ENCODE results near the gene GFOD2. TPM values are rescaled to one million over a fixed set of nuclear protein-coding genes. Genes with fewer than 3 reads are reported as not detected.

The GFOD2 gene
- polyA plus RNA-seq, 3 donors, result 3.7 to 9.4 (median 3.8) TPM

- Histone ChIP-seq H3K9me3 (replicated peaks in 1 of 2; ENCODE audit: control insufficient read depth in 1 of 2, insufficient read depth in 1 of 2, low read length in 2 of 2) (no peaks in the 10 kb centered on the region), H3K79me2 (ENCODE audit: insufficient read depth, low read length) (no peaks in the 10 kb centered on the region), H3K27me3 (ENCODE audit: control insufficient read depth in 2 of 2, insufficient read depth in 2 of 2, low read length in 2 of 2) (no peaks in the 10 kb centered on the region), H3K4me3 (replicated peaks in 1 of 3; ENCODE audit: low read depth in 2 of 3, low read length in 3 of 3) (peak overlapping the region in 2 of 3 experiments; percentile 62 to 96), H3K9ac (ENCODE audit: insufficient read depth, low read length, poor library complexity, severe bottlenecking) (no peak overlapping the region), H3K36me3 (replicated peaks in 1 of 2; ENCODE audit: control insufficient read depth in 1 of 2, insufficient read depth in 2 of 2, low read length in 2 of 2) (no peaks in the 10 kb centered on the region), H3K4me1 (ENCODE audit: control insufficient read depth in 1 of 2, insufficient read depth in 2 of 2, low read length in 2 of 2) (peaks cover 34 to 43% of the 10 kb centered on the region in 2 donors), H4K20me1 (ENCODE audit: insufficient read depth, low read length) (no peaks in the 10 kb centered on the region), H2AFZ (ENCODE audit: insufficient read depth, low read depth, low read length, poor library complexity, severe bottlenecking) (peak overlapping the region; percentile 100), H3K4me2 (replicated peaks; ENCODE audit: extremely low read depth, low read length, poor library complexity, severe bottlenecking) (peak overlapping the region; percentile 98), H3K27ac (ENCODE audit: low read depth in 1 of 2, low read length in 2 of 2) (peak overlapping the region; percentile 65 to 83)
- peaks cover 5 to 7% of the 10 kb centered on the region in 2 donors for H3K36me3 Mint-ChIP-seq
- peaks cover 0 to 2% (median 0%) of the 10 kb centered on the region in 7 donors for H3K9me3 Mint-ChIP-seq
- DNase-seq, result peak; percentile 85 to 87 (median 86)
- H3K4me3 Mint-ChIP-seq, result peak overlapping the region; percentile 88 to 96
- 16% methylated on average over 16 of the region's 18 CpGs for WGBS (ENCODE audit: insufficient coverage)
- H3K4me1 Mint-ChIP-seq, result peaks cover 35% of the 10 kb centered on the region
- peak overlapping the region in 5 of 7 donors; percentile 91 to 94 (median 91) for H3K27ac Mint-ChIP-seq
- intact Hi-C loops (cut with micrococcal nuclease), result loop anchor here (2.0 to 10.0 kb wide), 9 partner anchors 49 to 417 kb away; partner anchors contain the start of genes RANBP10 (in 2 of the 2), TSNAXIP1 (in 2 of the 2), CENPT (in 1 of the 2) and CTCF (in 1 of the 2)
- TF ChIP-seq CTCF (IDR thresholded peaks at IDR 0.05), result peak; percentile 89
- H3K27me3 Mint-ChIP-seq (ENCODE audit: low read depth in 3 of 3), result peaks cover 0 to 2% (median 0%) of the 10 kb centered on the region in 3 donors
Observed at GRCh38 chr16:67667817-67668494, 51.2 kb downstream of the GFOD2 start.

GRCh38 chr16:67667453-67667816, 51.7 kb downstream of the GFOD2 start:
- H3K4me2 ChIP-seq (replicated peaks; ENCODE audit: extremely low read depth, low read length, poor library complexity, severe bottlenecking), result peak overlapping the region; percentile 98

More at GRCh38 chr16:67667453-67667816, 51.7 kb downstream of the GFOD2 start:
- H4K20me1 ChIP-seq (ENCODE audit: insufficient read depth, low read length), result no peaks in the 10 kb centered on the region
- H3K9me3 ChIP-seq (replicated peaks in 1 of 2; ENCODE audit: control insufficient read depth in 1 of 2, insufficient read depth in 1 of 2, low read length in 2 of 2), result no peaks in the 10 kb centered on the region
- H2AFZ ChIP-seq (ENCODE audit: insufficient read depth, low read depth, low read length, poor library complexity, severe bottlenecking), result peak overlapping the region; percentile 100
- H3K36me3 ChIP-seq (replicated peaks in 1 of 2; ENCODE audit: control insufficient read depth in 1 of 2, insufficient read depth in 2 of 2, low read length in 2 of 2), result no peaks in the 10 kb centered on the region
- no peak for DNase-seq
- Mint-ChIP-seq H3K36me3 (peaks cover 5 to 8% of the 10 kb centered on the region in 2 donors), H3K27ac (peak overlapping the region; percentile 87 to 94 (median 91)), H3K4me1 (peaks cover 30% of the 10 kb centered on the region), H3K9me3 (peaks cover 0 to 2% (median 0%) of the 10 kb centered on the region in 7 donors), H3K27me3 (ENCODE audit: low read depth in 3 of 3) (peaks cover 0 to 2% (median 0%) of the 10 kb centered on the region in 3 donors), H3K4me3 (peak overlapping the region; percentile 88 to 96)
- H3K79me2 ChIP-seq (ENCODE audit: insufficient read depth, low read length), result no peaks in the 10 kb centered on the region
- H3K27ac ChIP-seq (ENCODE audit: low read depth in 1 of 2, low read length in 2 of 2), result peak overlapping the region; percentile 65 to 83
- peaks cover 31 to 40% of the 10 kb centered on the region in 2 donors for H3K4me1 ChIP-seq (ENCODE audit: control insufficient read depth in 1 of 2, insufficient read depth in 2 of 2, low read length in 2 of 2)
- WGBS (ENCODE audit: insufficient coverage), result 76% methylated on average over 4 of the region's 10 CpGs
- H3K27me3 ChIP-seq (ENCODE audit: control insufficient read depth in 2 of 2, insufficient read depth in 2 of 2, low read length in 2 of 2), result no peaks in the 10 kb centered on the region
- peak overlapping the region; percentile 77 for H3K9ac ChIP-seq (ENCODE audit: insufficient read depth, low read length, poor library complexity, severe bottlenecking)
- no peak for TF ChIP-seq CTCF (IDR thresholded peaks at IDR 0.05)
- intact Hi-C loops (cut with micrococcal nuclease), result loop anchor here (2.0 to 10.0 kb wide), 9 partner anchors 50 to 417 kb away; partner anchors contain the start of genes RANBP10 (in 2 of the 2), TSNAXIP1 (in 2 of the 2), CENPT (in 1 of the 2) and CTCF (in 1 of the 2)
- H3K4me3 ChIP-seq (replicated peaks in 1 of 3; ENCODE audit: low read depth in 2 of 3, low read length in 3 of 3), result peak overlapping the region; percentile 62 to 96 (median 77)
